ENCODE measurements around the gene IFT80. TPM values are rescaled to one million over a fixed set of nuclear protein-coding genes. Genes with fewer than 3 reads are reported as not detected.

IFT80 gene
- total RNA-seq, 1 experiment from 2014 or later = 59.4 TPM

DNA sequence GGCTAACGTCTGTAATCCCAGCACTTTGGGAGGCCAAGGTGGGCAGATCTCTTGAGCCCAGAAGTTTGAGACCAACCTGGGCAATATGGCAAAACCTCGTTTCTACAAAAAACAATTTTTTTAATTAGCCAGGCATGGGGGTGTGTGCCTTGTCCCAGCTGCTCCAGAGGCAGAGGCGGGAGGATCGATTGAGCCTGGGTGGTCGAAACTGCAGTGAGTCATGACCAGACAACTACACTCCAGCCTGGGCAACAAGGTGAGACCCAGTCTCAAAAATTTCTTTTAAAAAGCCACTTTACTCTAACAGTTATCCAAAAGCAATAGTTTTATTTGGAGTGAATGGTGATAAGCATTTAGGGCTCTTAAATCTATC lies 38.0 kb upstream of the IFT80 start:
- no peak overlapping the region for H3K4me2 ChIP-seq
- TF ChIP-seq EZH2 (IDR thresholded peaks at IDR 0.05; ENCODE audit: low read depth) = no peak
- TF ChIP-seq, protein P1, sequence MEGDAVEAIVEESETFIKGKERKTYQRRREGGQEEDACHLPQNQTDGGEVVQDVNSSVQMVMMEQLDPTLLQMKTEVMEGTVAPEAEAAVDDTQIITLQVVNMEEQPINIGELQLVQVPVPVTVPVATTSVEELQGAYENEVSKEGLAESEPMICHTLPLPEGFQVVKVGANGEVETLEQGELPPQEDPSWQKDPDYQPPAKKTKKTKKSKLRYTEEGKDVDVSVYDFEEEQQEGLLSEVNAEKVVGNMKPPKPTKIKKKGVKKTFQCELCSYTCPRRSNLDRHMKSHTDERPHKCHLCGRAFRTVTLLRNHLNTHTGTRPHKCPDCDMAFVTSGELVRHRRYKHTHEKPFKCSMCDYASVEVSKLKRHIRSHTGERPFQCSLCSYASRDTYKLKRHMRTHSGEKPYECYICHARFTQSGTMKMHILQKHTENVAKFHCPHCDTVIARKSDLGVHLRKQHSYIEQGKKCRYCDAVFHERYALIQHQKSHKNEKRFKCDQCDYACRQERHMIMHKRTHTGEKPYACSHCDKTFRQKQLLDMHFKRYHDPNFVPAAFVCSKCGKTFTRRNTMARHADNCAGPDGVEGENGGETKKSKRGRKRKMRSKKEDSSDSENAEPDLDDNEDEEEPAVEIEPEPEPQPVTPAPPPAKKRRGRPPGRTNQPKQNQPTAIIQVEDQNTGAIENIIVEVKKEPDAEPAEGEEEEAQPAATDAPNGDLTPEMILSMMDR (conservative IDR thresholded peaks at IDR 0.05) = no peak
- H3K36me3 ChIP-seq (ENCODE audit: low read depth) = peaks cover 33% of the 10 kb centered on the region
- CTCF ChIA-PET = interaction anchor here (0.6 kb wide), 1 partner anchor 449 kb away, joined by 3 read pairs; no protein-coding TSS in a partner anchor
- no peak overlapping the region for H2AFZ ChIP-seq
- DNase-seq = no peak
- no peak overlapping the region for H3K4me3 ChIP-seq
- H3K27me3 ChIP-seq (ENCODE audit: insufficient read depth, low read depth) = no peaks in the 10 kb centered on the region
- POLR2A ChIA-PET (ENCODE audit: unreplicated experiment) = no interaction called here
- H4K20me1 ChIP-seq (ENCODE audit: insufficient read depth) = no peaks in the 10 kb centered on the region
- peaks cover 34% of the 10 kb centered on the region for H3F3A ChIP-seq (ENCODE audit: insufficient read depth, low read depth)
- H3K27ac ChIP-seq = no peak overlapping the region
- intact Hi-C loops (cut with micrococcal nuclease; ENCODE audit: unreplicated experiment) = no loop called here
- no peaks in the 10 kb centered on the region for H3K9me2 ChIP-seq (ENCODE audit: insufficient read depth)
- no peaks in the 10 kb centered on the region for H3K79me2 ChIP-seq (ENCODE audit: low read depth)
- no peaks in the 10 kb centered on the region for H3K9me3 ChIP-seq (ENCODE audit: insufficient read depth, low read depth)
- H3K4me1 ChIP-seq (replicated peaks; ENCODE audit: insufficient read depth) = no peaks in the 10 kb centered on the region
- no TSS peak for BruUV-seq (replicated peaks)

DNA sequence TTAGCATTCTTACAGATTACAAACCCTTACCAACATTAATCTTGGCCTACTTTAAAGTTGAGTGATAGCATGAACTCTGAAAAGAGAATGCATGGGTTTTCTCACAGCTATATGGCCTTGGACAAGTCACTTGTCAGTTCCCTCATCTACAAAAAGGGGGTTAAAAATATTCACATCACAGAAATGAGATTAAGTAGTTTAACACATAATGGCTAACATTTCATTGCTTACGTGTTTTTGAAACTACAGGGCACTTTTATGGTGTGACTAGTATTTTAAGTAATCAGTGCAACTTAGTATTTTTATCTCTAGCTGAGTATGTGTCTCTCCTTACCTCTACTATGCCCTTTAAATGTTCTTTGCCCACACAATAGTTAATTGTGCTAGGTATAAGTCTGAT lies 36.7 kb upstream of the IFT80 start:
- Histone ChIP-seq H3K27ac (no peak overlapping the region; the same call in 1 of the 2 replicates), H3K4me3 (no peak overlapping the region), H3K4me2 (no peak overlapping the region), H4K20me1 (ENCODE audit: insufficient read depth) (no peaks in the 10 kb centered on the region), H3K36me3 (ENCODE audit: low read depth) (peaks cover 43% of the 10 kb centered on the region), H2AFZ (no peak overlapping the region), H3K4me1 (replicated peaks; ENCODE audit: insufficient read depth) (no peaks in the 10 kb centered on the region), H3K27me3 (ENCODE audit: insufficient read depth, low read depth) (no peaks in the 10 kb centered on the region), H3K9me2 (ENCODE audit: insufficient read depth) (no peaks in the 10 kb centered on the region), H3K9me3 (ENCODE audit: insufficient read depth, low read depth) (no peaks in the 10 kb centered on the region), H3K79me2 (ENCODE audit: low read depth) (no peaks in the 10 kb centered on the region; the same call in 1 of the 2 replicates), H3F3A (ENCODE audit: insufficient read depth, low read depth) (peaks cover 44% of the 10 kb centered on the region)
- DNase-seq = no peak
- TF ChIP-seq, protein P1 (conservative IDR thresholded peaks at IDR 0.05) = no peak
- TF ChIP-seq EZH2 (IDR thresholded peaks at IDR 0.05; ENCODE audit: low read depth) = no peak
- intact Hi-C loops (cut with micrococcal nuclease; ENCODE audit: unreplicated experiment) = no loop called here
- ChIA-PET CTCF (no interaction called here), POLR2A (ENCODE audit: unreplicated experiment) (no interaction called here)
- BruUV-seq (replicated peaks) = no TSS peak

DNA sequence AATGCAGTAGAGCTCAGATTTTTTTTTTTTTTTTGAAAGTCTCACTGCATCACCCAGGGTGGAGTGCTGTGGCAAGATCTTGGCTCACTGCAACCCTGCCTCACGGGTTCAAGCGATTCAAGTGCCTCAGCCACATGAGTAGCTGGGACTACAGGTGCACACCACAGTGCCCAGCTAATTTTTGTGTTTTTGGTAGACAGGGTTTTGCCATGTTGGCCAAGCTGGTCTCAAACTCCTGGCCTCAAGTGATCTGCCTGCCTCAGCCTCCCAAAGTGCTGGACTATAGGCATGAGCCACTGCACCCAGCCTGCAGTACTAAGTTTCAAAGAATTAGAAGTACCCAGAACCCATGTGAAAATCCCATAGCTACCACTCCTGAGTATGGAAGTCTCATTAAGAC lies 36.1 kb upstream of the IFT80 start:
- Histone ChIP-seq H3K27me3 (ENCODE audit: insufficient read depth, low read depth) (no peaks in the 10 kb centered on the region), H3K27ac (no peak overlapping the region), H3K36me3 (ENCODE audit: low read depth) (peaks cover 50% of the 10 kb centered on the region), H3K4me1 (replicated peaks; ENCODE audit: insufficient read depth) (no peaks in the 10 kb centered on the region), H3K4me3 (no peak overlapping the region), H3K4me2 (no peak overlapping the region), H4K20me1 (ENCODE audit: insufficient read depth) (no peaks in the 10 kb centered on the region), H3F3A (ENCODE audit: insufficient read depth, low read depth) (peaks cover 49% of the 10 kb centered on the region), H3K79me2 (ENCODE audit: low read depth) (no peaks in the 10 kb centered on the region; the same call in 1 of the 2 replicates), H3K9me3 (ENCODE audit: insufficient read depth, low read depth) (no peaks in the 10 kb centered on the region), H2AFZ (no peak overlapping the region), H3K9me2 (ENCODE audit: insufficient read depth) (no peaks in the 10 kb centered on the region)
- intact Hi-C loops (cut with micrococcal nuclease; ENCODE audit: unreplicated experiment) = no loop called here
- CTCF ChIA-PET = no interaction called here
- TF ChIP-seq, protein P1 (conservative IDR thresholded peaks at IDR 0.05) = no peak
- no peak for TF ChIP-seq EZH2 (IDR thresholded peaks at IDR 0.05; ENCODE audit: low read depth)
- POLR2A ChIA-PET (ENCODE audit: unreplicated experiment) = interaction anchor here (0.6 kb wide), 2 partner anchors 40 to 57 kb away, joined by 4 to 5 read pairs; no protein-coding TSS in a partner anchor
- no peak for DNase-seq
- no TSS peak for BruUV-seq (replicated peaks)

Measured in PC-9 (cell line).